Measurements from ENCODE around the gene TRHDE. TPM values are rescaled to one million over a fixed set of nuclear protein-coding genes. Genes with fewer than 3 reads are reported as not detected.

The TRHDE gene
- polyA plus RNA-seq, 1 experiment, result 17.1 TPM

DNA sequence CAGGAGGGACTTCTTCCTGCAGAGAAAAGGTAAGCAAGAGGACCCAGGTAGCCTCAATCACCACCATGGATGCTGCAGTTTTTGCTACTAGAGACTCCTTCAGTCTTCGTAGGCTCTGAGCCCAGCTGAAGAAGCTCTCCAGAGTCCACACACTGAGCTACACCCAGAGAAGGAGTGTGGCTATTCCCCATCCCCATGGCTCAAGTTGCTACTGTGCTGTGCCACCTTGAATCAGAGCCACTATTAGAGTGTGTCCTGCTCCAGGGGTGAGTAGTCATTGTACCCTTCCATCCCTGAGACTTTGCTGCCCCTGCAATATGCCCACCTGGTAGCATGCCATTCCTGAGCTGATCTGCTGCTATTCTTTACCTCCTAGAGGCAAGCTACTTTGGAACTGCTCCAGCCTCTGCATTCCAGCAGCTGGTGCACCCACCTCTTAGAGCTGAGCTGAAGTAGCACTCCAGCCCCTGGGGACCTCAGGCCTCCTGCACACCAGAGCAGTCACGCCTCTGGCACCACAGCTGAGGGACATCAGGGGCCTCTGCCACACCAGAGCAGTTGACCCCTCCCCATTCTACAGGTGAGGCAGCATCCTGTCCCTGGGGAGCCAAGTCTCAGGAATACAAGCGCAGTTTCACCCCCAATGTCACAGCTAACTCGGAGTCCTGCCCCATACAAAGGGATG, 213.0 kb downstream of the TRHDE start:
- H3K27me3 ChIP-seq (ENCODE audit: control insufficient read depth, insufficient read depth, low read length), result no peaks in the 10 kb centered on the region
- DNase-seq (ENCODE audit: low read depth), result no peak
- H3K4me3 ChIP-seq (ENCODE audit: low read depth, low read length), result no peak overlapping the region
- ChIA-PET CTCF (no interaction called here), POLR2A (no interaction called here)
- TF ChIP-seq, protein P1, sequence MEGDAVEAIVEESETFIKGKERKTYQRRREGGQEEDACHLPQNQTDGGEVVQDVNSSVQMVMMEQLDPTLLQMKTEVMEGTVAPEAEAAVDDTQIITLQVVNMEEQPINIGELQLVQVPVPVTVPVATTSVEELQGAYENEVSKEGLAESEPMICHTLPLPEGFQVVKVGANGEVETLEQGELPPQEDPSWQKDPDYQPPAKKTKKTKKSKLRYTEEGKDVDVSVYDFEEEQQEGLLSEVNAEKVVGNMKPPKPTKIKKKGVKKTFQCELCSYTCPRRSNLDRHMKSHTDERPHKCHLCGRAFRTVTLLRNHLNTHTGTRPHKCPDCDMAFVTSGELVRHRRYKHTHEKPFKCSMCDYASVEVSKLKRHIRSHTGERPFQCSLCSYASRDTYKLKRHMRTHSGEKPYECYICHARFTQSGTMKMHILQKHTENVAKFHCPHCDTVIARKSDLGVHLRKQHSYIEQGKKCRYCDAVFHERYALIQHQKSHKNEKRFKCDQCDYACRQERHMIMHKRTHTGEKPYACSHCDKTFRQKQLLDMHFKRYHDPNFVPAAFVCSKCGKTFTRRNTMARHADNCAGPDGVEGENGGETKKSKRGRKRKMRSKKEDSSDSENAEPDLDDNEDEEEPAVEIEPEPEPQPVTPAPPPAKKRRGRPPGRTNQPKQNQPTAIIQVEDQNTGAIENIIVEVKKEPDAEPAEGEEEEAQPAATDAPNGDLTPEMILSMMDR (IDR thresholded peaks at IDR 0.05; ENCODE audit: insufficient read depth, low read depth, low read length), result no peak
- peaks cover 7% of the 10 kb centered on the region for H3K36me3 ChIP-seq (ENCODE audit: control insufficient read depth, insufficient read depth, low read length)

DNA sequence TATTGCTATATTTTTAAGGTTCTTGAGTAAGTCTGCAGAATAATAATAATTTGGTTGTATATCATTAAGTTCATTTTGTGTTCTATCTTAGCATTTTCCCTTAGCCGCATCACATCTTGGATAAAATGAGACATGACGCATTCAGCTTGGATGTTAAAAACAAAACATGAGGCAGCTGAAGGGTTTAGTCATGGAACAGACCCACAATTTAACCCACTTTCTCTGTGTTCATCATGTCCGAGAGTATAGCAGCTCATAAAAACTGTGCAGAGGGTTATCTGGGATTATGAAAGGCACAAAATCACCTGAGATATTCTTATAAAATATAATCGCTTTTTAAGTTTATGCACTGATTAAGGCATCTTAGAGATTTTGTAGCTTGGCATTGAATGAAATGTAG, 219.3 kb downstream of the TRHDE start:
- TF ChIP-seq, protein P1 (IDR thresholded peaks at IDR 0.05; ENCODE audit: insufficient read depth, low read depth, low read length), result no peak
- ChIA-PET POLR2A (no interaction called here), CTCF (no interaction called here)

DNA sequence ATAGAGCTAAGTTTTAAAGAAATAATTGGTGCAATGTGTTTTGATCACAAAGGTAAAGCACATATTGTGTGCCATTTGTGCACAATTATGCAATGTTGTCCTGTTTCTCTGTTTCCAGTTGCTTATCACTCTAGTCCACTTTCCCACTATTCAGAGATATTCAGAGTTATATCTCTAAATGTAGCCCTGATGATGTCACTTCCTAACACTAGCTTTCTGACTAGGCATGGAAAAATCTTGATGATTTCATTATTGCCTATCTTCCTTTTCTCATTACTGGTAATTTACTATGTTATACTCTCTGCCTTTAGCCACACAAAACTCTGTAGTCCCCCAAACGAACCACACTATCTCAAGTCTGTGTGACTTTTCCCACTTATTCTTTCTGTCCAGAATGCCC, 221.2 kb downstream of the TRHDE start:
- H3K36me3 ChIP-seq (ENCODE audit: control insufficient read depth, insufficient read depth, low read length), result no peaks in the 10 kb centered on the region
- POLR2A ChIA-PET, result no interaction called here
- H3K27me3 ChIP-seq (ENCODE audit: control insufficient read depth, insufficient read depth, low read length), result no peaks in the 10 kb centered on the region
- TF ChIP-seq, protein P1 (IDR thresholded peaks at IDR 0.05; ENCODE audit: insufficient read depth, low read depth, low read length), result no peak
- DNase-seq (ENCODE audit: low read depth), result no peak
- CTCF ChIA-PET, result interaction anchor here (0.6 to 1.5 kb wide), 2 partner anchors 10 to 302 kb away, joined by 3 read pairs; no protein-coding TSS in a partner anchor
- no peak overlapping the region for H3K4me3 ChIP-seq (ENCODE audit: low read depth, low read length)

More for the DNA sequence above, 219.3 kb downstream of the TRHDE start:
- Histone ChIP-seq H3K4me3 (ENCODE audit: low read depth, low read length) (no peak overlapping the region), H3K36me3 (ENCODE audit: control insufficient read depth, insufficient read depth, low read length) (no peaks in the 10 kb centered on the region), H3K27me3 (ENCODE audit: control insufficient read depth, insufficient read depth, low read length) (no peaks in the 10 kb centered on the region)
- DNase-seq (ENCODE audit: low read depth), result no peak

DNA sequence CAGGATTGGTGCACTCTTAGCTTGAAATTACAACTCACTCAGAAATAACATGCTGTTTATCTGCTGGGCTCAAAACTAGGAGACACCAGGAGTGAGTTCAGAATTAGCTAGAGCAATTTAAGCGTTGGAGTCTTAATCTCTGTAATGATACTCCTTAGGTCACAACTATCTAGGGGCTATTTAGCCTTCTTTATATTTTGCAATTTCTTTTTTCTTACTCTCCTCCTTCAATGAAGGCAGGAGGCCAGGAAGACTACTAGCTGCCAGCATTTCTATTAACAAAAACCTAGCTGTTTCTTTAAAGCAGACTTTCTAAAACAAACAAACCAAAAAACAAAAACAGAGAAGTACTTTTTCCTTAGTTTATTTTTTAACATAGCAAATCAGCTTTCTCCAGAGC, 226.2 kb downstream of the TRHDE start:
- DNase-seq (ENCODE audit: low read depth), result no peak
- Histone ChIP-seq H3K4me3 (ENCODE audit: low read depth, low read length) (no peak overlapping the region), H3K36me3 (ENCODE audit: control insufficient read depth, insufficient read depth, low read length) (no peaks in the 10 kb centered on the region), H3K27me3 (ENCODE audit: control insufficient read depth, insufficient read depth, low read length) (no peaks in the 10 kb centered on the region)
- ChIA-PET POLR2A (no interaction called here), CTCF (no interaction called here)
- TF ChIP-seq, protein P1 (IDR thresholded peaks at IDR 0.05; ENCODE audit: insufficient read depth, low read depth, low read length), result no peak

DNA sequence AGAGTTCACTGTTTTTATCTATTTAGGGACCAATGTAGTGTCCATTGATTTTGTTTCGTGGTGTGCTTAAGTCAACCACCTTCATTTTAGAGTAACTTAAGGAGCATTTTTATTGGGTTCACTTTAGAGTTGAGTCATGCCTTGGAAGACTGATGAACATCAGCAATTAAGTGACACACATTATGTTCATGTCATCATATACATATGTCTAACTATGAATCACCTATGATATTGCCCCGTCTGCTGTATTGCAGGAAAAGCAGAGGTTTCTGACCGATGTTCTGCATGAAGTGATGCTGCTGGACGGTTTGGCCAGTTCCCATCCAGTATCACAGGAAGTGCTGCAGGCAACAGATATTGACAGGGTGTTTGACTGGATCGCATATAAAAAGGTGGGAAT, 227.1 kb downstream of the TRHDE start:
- Histone ChIP-seq H3K4me3 (ENCODE audit: low read depth, low read length) (no peak overlapping the region), H3K36me3 (ENCODE audit: control insufficient read depth, insufficient read depth, low read length) (no peaks in the 10 kb centered on the region), H3K27me3 (ENCODE audit: control insufficient read depth, insufficient read depth, low read length) (no peaks in the 10 kb centered on the region)
- POLR2A ChIA-PET, result no interaction called here
- no peak for DNase-seq (ENCODE audit: low read depth)
- CTCF ChIA-PET, result no interaction called here
- TF ChIP-seq, protein P1 (IDR thresholded peaks at IDR 0.05; ENCODE audit: insufficient read depth, low read depth, low read length), result no peak

All from BJ (cell line).